GM19438 (cell line): ENCODE results near the gene WIPF3.

Source experiments
- ATAC-seq: cut with Tn5 transposase; IDR thresholded peaks from one replicate; pipeline ENCODE4 v1.9.1; 2021; ENCODE audit warnings: low read depth; ENCODE audit not compliant: unreplicated experiment

Gene WIPF3

GRCh38 chr7:29808075-29808801 lies 1.9 kb downstream of the WIPF3 start:
- ATAC-seq, result no peak

- ATAC-seq, result no peak
These were observed 3.3 kb downstream of the WIPF3 start for GRCh38 chr7:29809533-29810155.

GRCh38 chr7:29810297-29810696 lies 4.0 kb downstream of the WIPF3 start:
- ATAC-seq, result no peak

- no peak for ATAC-seq
These were observed 4.6 kb downstream of the WIPF3 start for GRCh38 chr7:29810813-29811482.

- no peak for ATAC-seq
These were observed 5.3 kb downstream of the WIPF3 start for GRCh38 chr7:29811586-29811985.

GRCh38 chr7:29812185-29812876 lies 6.0 kb downstream of the WIPF3 start:
- ATAC-seq, result no peak

- no peak for ATAC-seq
These were observed 9.1 kb downstream of the WIPF3 start for GRCh38 chr7:29815181-29816105.

- no peak for ATAC-seq
These were observed 12.0 kb downstream of the WIPF3 start for GRCh38 chr7:29818308-29818707.

- no peak for ATAC-seq
These were observed 19.6 kb downstream of the WIPF3 start for GRCh38 chr7:29825775-29826529.

GRCh38 chr7:29826530-29826822 lies 20.2 kb downstream of the WIPF3 start:
- ATAC-seq, result no peak

- no peak for ATAC-seq
These were observed 20.6 kb downstream of the WIPF3 start for GRCh38 chr7:29826904-29827303.

- no peak for ATAC-seq
These were observed 25.4 kb downstream of the WIPF3 start for GRCh38 chr7:29831705-29832104.

GRCh38 chr7:29833929-29834328 lies 27.6 kb downstream of the WIPF3 start:
- ATAC-seq, result no peak

GRCh38 chr7:29835718-29836117 lies 29.4 kb downstream of the WIPF3 start:
- ATAC-seq, result no peak

GRCh38 chr7:29839302-29839701 lies 33.0 kb downstream of the WIPF3 start:
- ATAC-seq, result no peak

GRCh38 chr7:29839921-29840320 lies 33.6 kb downstream of the WIPF3 start:
- ATAC-seq, result no peak

- no peak for ATAC-seq
These were observed 34.4 kb downstream of the WIPF3 start for GRCh38 chr7:29840701-29841100.

- ATAC-seq, result no peak
These were observed 35.8 kb downstream of the WIPF3 start for GRCh38 chr7:29841926-29842701.

GRCh38 chr7:29843093-29843492 lies 36.8 kb downstream of the WIPF3 start:
- no peak for ATAC-seq
